SU-DHL-6 (cell line): ENCODE measurements around the gene OXTR.

Experiments
- H2AFZ ChIP-seq: fragments of 200-600 bp; sonication (generic); 2 replicates; pipeline ENCODE4 v1.6.1; 2014; ENCODE audit warnings: low read depth, mild to moderate bottlenecking, moderate library complexity, mixed read lengths, antibody characterized with exemption, low read length; ENCODE audit not compliant: severe bottlenecking
- H3F3A ChIP-seq: fragments of 200-600 bp; shearing (Covaris generic); 2 replicates; pipeline ENCODE4 v1.6.0; 2016; ENCODE audit warnings: antibody characterized with exemption, mild to moderate bottlenecking; ENCODE audit not compliant: insufficient read depth
- H3K27ac ChIP-seq: fragments of 200-600 bp; sonication (generic); 2 replicates; pipeline ENCODE4 v1.5.1; 2016; ENCODE audit warnings: low read depth, mild to moderate bottlenecking, low read length, moderate library complexity, mixed read lengths
- H3K27me3 ChIP-seq: fragments of 200-600 bp; sonication (generic), shearing (Covaris generic); 2 replicates; pipeline ENCODE4 v1.6.0; 2014; ENCODE audit warnings: mild to moderate bottlenecking, low read length
- H3K36me3 ChIP-seq: fragments of 200-600 bp; sonication (generic); 2 replicates; pipeline ENCODE4 v1.6.1; 2014; ENCODE audit warnings: mild to moderate bottlenecking, low read length, mixed read lengths
- H3K4me2 ChIP-seq: fragments of 300-600, 200-600 bp; shearing (Covaris generic), sonication (generic); 2 replicates; pipeline ENCODE4 v1.6.0; 2014; ENCODE audit warnings: low read length, low read depth, mild to moderate bottlenecking; ENCODE audit not compliant: poor library complexity, severe bottlenecking
- H3K4me3 ChIP-seq: fragments of 200-600 bp; sonication (generic); 2 replicates; pipeline ENCODE4 v1.5.1; 2014; ENCODE audit warnings: antibody characterized with exemption, low read length, mild to moderate bottlenecking, mixed read lengths; ENCODE audit not compliant: insufficient read depth, poor library complexity, severe bottlenecking
- H3K79me2 ChIP-seq: fragments of 200-600 bp; sonication (generic); 2 replicates; pipeline ENCODE4 v1.6.1; 2014; ENCODE audit warnings: mild to moderate bottlenecking, low read length, moderate library complexity; ENCODE audit not compliant: insufficient read depth
- H3K9ac ChIP-seq: fragments of 200-600 bp; sonication (generic); 2 replicates; pipeline ENCODE4 v1.7.0; 2014; ENCODE audit warnings: mild to moderate bottlenecking, low read length
- H3K9me2 ChIP-seq: fragments of 200-600 bp; sonication (generic); replicated peaks from 2 replicates; pipeline ENCODE4 v1.6.1; 2014; ENCODE audit warnings: low read length; ENCODE audit not compliant: insufficient read depth
- H3K9me3 ChIP-seq: fragments of 200-600 bp; sonication (generic); 2 replicates; pipeline ENCODE4 v1.6.1; 2014; ENCODE audit warnings: low read length, mixed read lengths; ENCODE audit not compliant: insufficient read depth
- H4K20me1 ChIP-seq: fragments of 200-600 bp; sonication (generic); 2 replicates; pipeline ENCODE4 v1.6.1; 2014; ENCODE audit warnings: low read depth, mild to moderate bottlenecking, antibody characterized with exemption, low read length, moderate library complexity, mixed read lengths
- EZH2phosphoT487 ChIP-seq: fragments of 200-600 bp; sonication (generic), shearing (Covaris generic); conservative IDR thresholded peaks from 2 replicates; pipeline ENCODE4 v1.6.1; 2018; ENCODE audit warnings: mild to moderate bottlenecking, antibody characterized with exemption, low read length, moderate library complexity, mixed read lengths
- TF ChIP-seq, protein P1 (sequence below): fragments of 200-600 bp; sonication (generic); IDR thresholded peaks from one replicate; pipeline ENCODE4 v1.5.1; 2017; ENCODE audit warnings: antibody characterized with exemption, mild to moderate bottlenecking, low read length, moderate library complexity; ENCODE audit not compliant: insufficient read depth, poor library complexity, severe bottlenecking

OXTR gene

DNA sequence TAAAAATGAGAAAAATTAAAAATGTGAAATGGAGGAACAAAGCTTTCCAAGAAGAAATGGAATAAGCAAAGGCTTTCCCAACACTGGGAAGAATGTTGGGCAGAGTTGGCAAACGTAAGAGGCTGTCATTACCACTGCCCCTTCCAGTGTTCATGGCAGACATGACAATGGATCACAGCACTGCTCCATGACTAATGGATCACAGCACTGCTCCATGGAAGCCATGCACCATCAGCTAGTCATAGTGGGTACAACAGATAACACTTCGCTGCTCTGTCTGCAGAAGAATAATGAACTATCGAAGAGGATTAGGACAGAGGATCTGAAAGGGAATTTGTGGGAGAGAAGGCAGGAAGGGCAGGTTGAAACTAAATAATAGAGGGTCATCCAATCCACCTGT lies 30.8 kb downstream of the OXTR start:
- Histone ChIP-seq H3F3A (no peaks in the 10 kb centered on the region), H3K79me2 (no peaks in the 10 kb centered on the region), H3K4me3 (no peak overlapping the region), H3K27me3 (no peaks in the 10 kb centered on the region), H2AFZ (no peak overlapping the region), H3K9me2 (no peaks in the 10 kb centered on the region), H3K9ac (no peak overlapping the region), H3K9me3 (no peaks in the 10 kb centered on the region), H3K27ac (no peak overlapping the region), H3K4me2 (no peak overlapping the region), H4K20me1 (no peaks in the 10 kb centered on the region), H3K36me3 (no peaks in the 10 kb centered on the region)
- no peak for TF ChIP-seq EZH2phosphoT487
- TF ChIP-seq, protein P1, sequence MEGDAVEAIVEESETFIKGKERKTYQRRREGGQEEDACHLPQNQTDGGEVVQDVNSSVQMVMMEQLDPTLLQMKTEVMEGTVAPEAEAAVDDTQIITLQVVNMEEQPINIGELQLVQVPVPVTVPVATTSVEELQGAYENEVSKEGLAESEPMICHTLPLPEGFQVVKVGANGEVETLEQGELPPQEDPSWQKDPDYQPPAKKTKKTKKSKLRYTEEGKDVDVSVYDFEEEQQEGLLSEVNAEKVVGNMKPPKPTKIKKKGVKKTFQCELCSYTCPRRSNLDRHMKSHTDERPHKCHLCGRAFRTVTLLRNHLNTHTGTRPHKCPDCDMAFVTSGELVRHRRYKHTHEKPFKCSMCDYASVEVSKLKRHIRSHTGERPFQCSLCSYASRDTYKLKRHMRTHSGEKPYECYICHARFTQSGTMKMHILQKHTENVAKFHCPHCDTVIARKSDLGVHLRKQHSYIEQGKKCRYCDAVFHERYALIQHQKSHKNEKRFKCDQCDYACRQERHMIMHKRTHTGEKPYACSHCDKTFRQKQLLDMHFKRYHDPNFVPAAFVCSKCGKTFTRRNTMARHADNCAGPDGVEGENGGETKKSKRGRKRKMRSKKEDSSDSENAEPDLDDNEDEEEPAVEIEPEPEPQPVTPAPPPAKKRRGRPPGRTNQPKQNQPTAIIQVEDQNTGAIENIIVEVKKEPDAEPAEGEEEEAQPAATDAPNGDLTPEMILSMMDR, result no peak

GRCh38 chr3:8737823-8738222 lies 31.6 kb downstream of the OXTR start:
- no peaks in the 10 kb centered on the region for H3K79me2 ChIP-seq
- H3F3A ChIP-seq, result no peaks in the 10 kb centered on the region
- no peaks in the 10 kb centered on the region for H4K20me1 ChIP-seq
- no peak for TF ChIP-seq EZH2phosphoT487
- TF ChIP-seq, protein P1, result no peak
- H3K4me2 ChIP-seq, result no peak overlapping the region
- H3K36me3 ChIP-seq, result no peaks in the 10 kb centered on the region
- no peak overlapping the region for H2AFZ ChIP-seq
- H3K4me3 ChIP-seq, result no peak overlapping the region
- H3K27ac ChIP-seq, result no peak overlapping the region
- H3K27me3 ChIP-seq, result no peaks in the 10 kb centered on the region
- no peaks in the 10 kb centered on the region for H3K9me3 ChIP-seq
- H3K9ac ChIP-seq, result no peak overlapping the region
- no peaks in the 10 kb centered on the region for H3K9me2 ChIP-seq

DNA sequence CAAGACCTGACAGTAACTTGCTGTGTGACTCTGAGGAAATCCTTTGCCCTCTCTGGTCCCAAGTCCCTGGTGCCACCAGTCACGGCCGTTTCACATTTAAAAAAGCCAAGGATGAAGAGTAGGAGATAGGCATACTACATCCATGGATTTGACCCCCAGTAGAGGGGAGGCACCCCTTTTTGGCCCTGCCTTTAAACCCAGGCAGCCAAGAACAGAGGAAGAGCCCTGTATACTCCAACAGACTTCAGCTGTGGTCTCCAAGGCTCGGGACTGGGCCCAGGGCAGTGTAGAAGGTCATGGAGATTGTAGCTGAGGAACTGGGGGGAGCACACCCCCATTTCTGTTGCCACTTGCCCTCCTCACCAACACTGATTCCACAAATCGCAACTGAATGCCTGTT lies 32.1 kb downstream of the OXTR start:
- no peak overlapping the region for H3K4me2 ChIP-seq
- no peaks in the 10 kb centered on the region for H3K36me3 ChIP-seq
- no peak for TF ChIP-seq EZH2phosphoT487
- TF ChIP-seq, protein P1, result no peak
- H3K9ac ChIP-seq, result no peak overlapping the region
- no peaks in the 10 kb centered on the region for H3K79me2 ChIP-seq
- no peaks in the 10 kb centered on the region for H4K20me1 ChIP-seq
- no peaks in the 10 kb centered on the region for H3F3A ChIP-seq
- no peaks in the 10 kb centered on the region for H3K9me2 ChIP-seq
- H3K4me3 ChIP-seq, result no peak overlapping the region
- H2AFZ ChIP-seq, result no peak overlapping the region
- no peak overlapping the region for H3K27ac ChIP-seq
- H3K27me3 ChIP-seq, result no peaks in the 10 kb centered on the region
- H3K9me3 ChIP-seq, result no peaks in the 10 kb centered on the region
